ENCODE results near the gene SPTLC2.

SPTLC2 gene

DNA sequence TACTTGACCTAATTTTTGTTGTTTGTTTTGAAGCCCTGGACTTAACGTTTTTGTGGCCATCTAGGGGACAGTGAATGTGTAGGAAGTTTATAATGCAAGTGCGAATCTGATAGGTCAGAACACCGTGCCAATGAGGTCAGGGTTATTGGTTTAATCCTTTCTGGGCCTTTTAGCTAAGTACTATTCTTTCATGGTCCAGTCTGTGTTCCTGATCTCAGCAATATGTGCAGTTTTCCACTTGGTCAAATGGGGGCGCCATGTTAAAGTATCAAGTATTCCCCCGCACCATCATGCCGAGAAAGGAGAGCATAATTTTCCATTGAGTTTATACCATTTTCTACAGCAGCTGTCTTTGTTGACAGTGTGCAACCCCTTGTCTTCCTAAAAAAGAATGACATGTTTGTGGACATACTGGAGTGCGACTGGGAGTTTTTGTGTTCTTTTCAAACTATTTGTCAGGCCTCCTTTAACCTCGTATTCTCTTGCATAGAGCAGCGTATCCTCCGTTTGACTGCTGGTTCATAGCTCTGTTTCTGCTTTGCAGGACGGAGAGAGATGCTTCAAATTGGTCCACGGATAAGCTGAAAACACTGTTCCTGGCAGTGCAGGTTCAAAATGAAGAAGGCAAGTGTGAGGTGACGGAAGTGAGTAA is 157.2 kb downstream of the SPTLC2 start:
- Histone ChIP-seq H3K4me3 (ENCODE audit: low read depth, low read length) (peak overlapping the region; percentile 70), H3K9ac (ENCODE audit: low read length) (peak overlapping the region; percentile 85), H3K36me3 (ENCODE audit: control insufficient read depth, insufficient read depth, low read length) (peaks cover 45% of the 10 kb centered on the region), H3K9me3 (ENCODE audit: control insufficient read depth, insufficient read depth, low read depth, low read length) (no peaks in the 10 kb centered on the region), H3K27me3 (ENCODE audit: control insufficient read depth, insufficient read depth, low read length) (no peaks in the 10 kb centered on the region), H3K27ac (ENCODE audit: low read depth, low read length) (no peak overlapping the region), H3K4me1 (ENCODE audit: control insufficient read depth, insufficient read depth, low read length) (peaks cover 7% of the 10 kb centered on the region; the same call in 1 of the 2 replicates)

DNA sequence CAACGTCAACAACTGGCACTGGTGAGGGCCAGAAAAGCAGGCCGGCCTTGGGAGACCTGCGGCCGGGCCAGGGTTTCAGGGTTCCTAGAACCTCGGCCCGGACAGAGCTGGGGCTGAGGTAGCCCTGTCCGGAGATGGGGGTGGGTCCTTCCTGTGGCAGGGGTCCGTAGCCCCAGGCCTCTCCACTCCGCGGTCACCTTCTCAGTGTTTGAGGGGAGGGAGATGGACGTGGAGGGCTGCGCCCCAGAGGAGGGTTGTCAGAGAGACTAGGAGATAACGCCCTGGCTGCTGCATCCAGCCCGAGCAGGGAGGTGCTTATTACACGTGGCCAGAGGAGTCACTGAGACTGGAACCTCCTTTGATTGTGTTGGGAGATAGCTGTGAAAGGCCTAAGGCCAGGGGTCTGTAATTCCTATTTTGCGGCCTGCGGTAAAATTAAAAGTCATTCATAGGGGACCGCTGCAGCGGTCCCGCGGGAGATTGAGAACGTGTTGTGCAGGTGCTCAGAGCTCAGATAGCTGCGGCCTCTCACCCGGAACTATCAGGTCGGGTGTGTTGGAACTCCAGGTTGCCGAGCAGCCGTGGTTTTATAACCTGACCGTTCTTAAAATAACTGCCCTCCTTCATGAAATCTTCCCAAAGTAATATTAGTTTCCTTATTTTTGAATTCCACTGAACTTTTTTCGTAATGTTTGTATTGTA is 158.0 kb downstream of the SPTLC2 start:
- Histone ChIP-seq H3K4me3 (ENCODE audit: low read depth, low read length) (peak overlapping the region; percentile 70), H3K4me1 (ENCODE audit: control insufficient read depth, insufficient read depth, low read length) (peaks cover 7% of the 10 kb centered on the region; the same call in 1 of the 2 replicates), H3K27me3 (ENCODE audit: control insufficient read depth, insufficient read depth, low read length) (no peaks in the 10 kb centered on the region), H3K27ac (ENCODE audit: low read depth, low read length) (peak overlapping the region; percentile 76), H3K36me3 (ENCODE audit: control insufficient read depth, insufficient read depth, low read length) (peaks cover 38% of the 10 kb centered on the region), H3K9ac (ENCODE audit: low read length) (peak overlapping the region; percentile 85), H3K9me3 (ENCODE audit: control insufficient read depth, insufficient read depth, low read depth, low read length) (no peaks in the 10 kb centered on the region)

DNA sequence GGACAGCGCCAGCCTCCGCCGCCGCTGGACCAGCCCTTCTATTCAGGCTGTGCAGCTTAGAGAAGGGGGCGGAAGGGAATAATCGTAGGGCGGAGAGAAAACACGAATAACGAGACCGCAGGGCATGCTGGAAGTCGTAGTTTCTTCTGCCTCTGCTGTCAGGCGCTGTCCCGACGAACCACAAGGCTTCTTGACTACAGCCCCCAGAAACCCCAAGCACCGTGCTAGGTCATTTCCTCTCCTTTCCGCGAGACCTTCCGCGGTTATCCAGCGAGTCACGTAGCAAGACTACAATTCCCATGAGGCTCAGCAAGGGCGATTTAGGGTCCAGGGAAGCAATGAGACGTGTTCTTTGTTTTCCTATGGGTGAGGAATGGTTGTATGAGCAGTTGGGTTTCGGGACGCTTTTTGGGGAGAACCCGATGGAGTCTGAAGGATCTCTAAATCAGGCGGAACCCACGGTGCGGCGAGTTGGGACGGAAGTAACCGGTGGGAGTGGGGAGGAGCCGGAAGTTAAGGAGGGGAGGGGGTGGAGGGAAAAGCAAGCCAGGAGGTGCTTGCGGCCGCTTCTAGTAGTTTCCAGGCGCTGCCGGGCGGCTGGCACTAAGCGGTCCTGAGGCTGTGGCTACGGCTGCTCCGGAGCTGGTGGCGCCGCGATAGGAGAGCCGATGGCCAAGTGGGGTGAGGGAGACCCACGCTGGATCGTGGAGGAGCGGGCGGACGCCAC is 158.8 kb downstream of the SPTLC2 start, which contains the start of the genes AHSA1 and VIPAS39:
TSS of gene AHSA1 (plus strand) at position 572 of the 727 bp plus-strand sequence. CDS start at position 669, 97 bp downstream.
TSS of gene VIPAS39 (minus strand) at position 80 of the 727 bp plus-strand sequence. CDS start 3,499 bp downstream, outside the sequence.
- Histone ChIP-seq H3K9me3 (ENCODE audit: control insufficient read depth, insufficient read depth, low read depth, low read length) (no peaks in the 10 kb centered on the region), H3K9ac (ENCODE audit: low read length) (peak within 1 kb of the TSS; percentile 85), H3K27me3 (ENCODE audit: control insufficient read depth, insufficient read depth, low read length) (no peaks in the 10 kb centered on the region), H3K36me3 (ENCODE audit: control insufficient read depth, insufficient read depth, low read length) (peaks cover 36% of the 10 kb centered on the region), H3K4me3 (ENCODE audit: low read depth, low read length) (peak within 1 kb of the TSS; percentile 70), H3K4me1 (ENCODE audit: control insufficient read depth, insufficient read depth, low read length) (peaks cover 7% of the 10 kb centered on the region; the same call in 1 of the 2 replicates), H3K27ac (ENCODE audit: low read depth, low read length) (peak within 1 kb of the TSS; percentile 76)

DNA sequence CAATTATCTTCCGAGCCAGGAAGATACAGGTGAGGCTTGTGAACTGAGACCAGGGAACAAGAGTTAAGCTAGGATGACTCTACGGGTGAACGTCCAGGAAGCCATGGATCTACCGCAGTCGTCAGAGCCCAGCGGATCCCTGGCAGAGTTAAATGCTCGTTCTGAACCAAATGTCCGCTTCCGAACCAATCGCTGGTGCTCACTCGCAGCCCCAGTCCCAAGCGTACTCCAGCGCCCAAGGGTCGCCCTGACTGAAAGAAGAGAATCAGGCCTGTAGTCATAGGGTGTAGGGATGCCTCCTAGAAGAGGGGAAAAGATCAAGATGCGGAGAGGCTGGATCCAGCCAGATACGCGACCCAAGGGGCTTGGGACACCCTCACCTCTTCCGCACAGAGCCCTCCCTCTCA is 159.3 kb downstream of the SPTLC2 start:
- Histone ChIP-seq H3K4me1 (ENCODE audit: control insufficient read depth, insufficient read depth, low read length) (peaks cover 7% of the 10 kb centered on the region; the same call in 1 of the 2 replicates), H3K36me3 (ENCODE audit: control insufficient read depth, insufficient read depth, low read length) (peaks cover 32% of the 10 kb centered on the region), H3K27me3 (ENCODE audit: control insufficient read depth, insufficient read depth, low read length) (no peaks in the 10 kb centered on the region), H3K9me3 (ENCODE audit: control insufficient read depth, insufficient read depth, low read depth, low read length) (no peaks in the 10 kb centered on the region), H3K4me3 (ENCODE audit: low read depth, low read length) (peak overlapping the region; percentile 70), H3K9ac (ENCODE audit: low read length) (peak overlapping the region; percentile 85), H3K27ac (ENCODE audit: low read depth, low read length) (no peak overlapping the region)
